Liver (tissue), 9 donors: ENCODE measurements around the gene PRR15L. TPM values are rescaled to one million over a fixed set of nuclear protein-coding genes. Genes with fewer than 3 reads are reported as not detected.

Experiments
- DNase-seq: peaks from one replicate; pipeline ENCODE4 v3.0.0-alpha.2; 2017; ENCODE audit warnings: low spot score
- H3K27ac ChIP-seq, 2 donors: one replicate each; pipeline ENCODE4 v1.7.0; 2013; ENCODE audit warnings: inconsistent platforms in 2 of 2, low read length in 2 of 2, control low read depth in 1 of 2, low read depth in 1 of 2, mild to moderate bottlenecking in 1 of 2
- H3K27me3 ChIP-seq, 4 donors: one replicate each; pipeline versions ENCODE4 v1.6.1 to v1.7.0; 2013; ENCODE audit warnings: low read length in 3 of 4, inconsistent platforms in 1 of 4, mild to moderate bottlenecking in 1 of 4, moderate library complexity in 1 of 4; ENCODE audit not compliant: control insufficient read depth in 4 of 4, insufficient read depth in 4 of 4
- H3K36me3 ChIP-seq, 4 donors: one replicate each; pipeline versions ENCODE4 v1.6.1 to v1.7.0; 2013; ENCODE audit warnings: low read length in 3 of 4, mild to moderate bottlenecking in 3 of 4, low read depth in 1 of 4, moderate library complexity in 1 of 4; ENCODE audit not compliant: control insufficient read depth in 4 of 4, insufficient read depth in 3 of 4
- H3K4me1 ChIP-seq, 4 donors: one replicate each; pipeline versions ENCODE4 v1.6.1 to v1.7.0; 2013; ENCODE audit warnings: low read length in 3 of 4, mild to moderate bottlenecking in 3 of 4, moderate library complexity in 1 of 4; ENCODE audit not compliant: control insufficient read depth in 4 of 4, insufficient read depth in 4 of 4
- H3K4me3 ChIP-seq, 3 donors: one replicate each; pipeline versions ENCODE4 v1.6.1 to v1.7.0; 2013; ENCODE audit warnings: low read length in 3 of 3, control low read depth in 1 of 3, low read depth in 1 of 3, mild to moderate bottlenecking in 1 of 3
- H3K9ac ChIP-seq, 2 donors: one replicate each; pipeline ENCODE4 v1.7.0; 2013; ENCODE audit warnings: low read length in 2 of 2, mild to moderate bottlenecking in 2 of 2, moderate library complexity in 2 of 2, control low read depth in 1 of 2, low read depth in 1 of 2
- H3K9me3 ChIP-seq, 4 donors: one replicate each; pipeline versions ENCODE4 v1.6.1 to v1.7.0; 2013; ENCODE audit warnings: low read length in 3 of 4; ENCODE audit not compliant: control insufficient read depth in 4 of 4
- ATF3 ChIP-seq: IDR thresholded peaks from 2 replicates; pipeline ENCODE4 v1.6.1; 2016; ENCODE audit warnings: antibody characterized with exemption
- CTCF ChIP-seq: fragments of 150-350 bp; IDR thresholded peaks from 2 replicates; pipeline ENCODE4 v1.5.1; 2017; ENCODE audit warnings: improper control_type of control experiment, low read depth, low read length; ENCODE audit not compliant: missing input control
- EGR1 ChIP-seq, 2 donors: IDR thresholded peaks; 2 replicates each; pipeline ENCODE4 v1.6.1; 2016 to 2018; ENCODE audit warnings: antibody characterized with exemption in 2 of 2, low read depth in 2 of 2
- FOXA1 ChIP-seq: IDR thresholded peaks from 2 replicates; pipeline ENCODE4 v1.6.1; 2016; ENCODE audit warnings: antibody characterized with exemption
- FOXA2 ChIP-seq: IDR thresholded peaks from 2 replicates; pipeline ENCODE4 v1.6.1; 2016; ENCODE audit warnings: antibody characterized with exemption
- GABPA ChIP-seq, 2 donors: IDR thresholded peaks in 1 of 2; conservative IDR thresholded peaks in 1 of 2; 2 replicates each; pipeline ENCODE4 v1.6.1; 2016; ENCODE audit warnings: antibody characterized with exemption in 2 of 2, mild to moderate bottlenecking in 1 of 2, moderate library complexity in 1 of 2
- HNF4A ChIP-seq, 2 donors: conservative IDR thresholded peaks; 2 replicates each; pipeline ENCODE4 v1.6.1; 2016; ENCODE audit warnings: antibody characterized with exemption in 2 of 2, mild to moderate bottlenecking in 2 of 2
- HNF4G ChIP-seq: IDR thresholded peaks from 2 replicates; pipeline ENCODE4 v1.6.1; 2016; ENCODE audit warnings: antibody characterized with exemption
- JUND ChIP-seq, 2 donors: IDR thresholded peaks; 2 replicates each; pipeline ENCODE4 v1.6.1; 2016; ENCODE audit warnings: antibody characterized with exemption in 2 of 2
- MAX ChIP-seq: IDR thresholded peaks from 2 replicates; pipeline ENCODE4 v1.6.1; 2016; ENCODE audit warnings: antibody characterized with exemption
- NR2F2 ChIP-seq: IDR thresholded peaks from 2 replicates; pipeline ENCODE4 v1.6.1; 2016; ENCODE audit warnings: antibody characterized with exemption
- RAD21 ChIP-seq, 2 donors: IDR thresholded peaks; 2 replicates each; pipeline ENCODE4 v1.6.1; 2016; ENCODE audit warnings: antibody characterized with exemption in 2 of 2, mild to moderate bottlenecking in 2 of 2
- REST ChIP-seq: IDR thresholded peaks from 2 replicates; pipeline ENCODE4 v1.6.1; 2016; ENCODE audit warnings: antibody characterized with exemption, mild to moderate bottlenecking
- RXRA ChIP-seq, 2 donors: IDR thresholded peaks; 2 replicates each; pipeline ENCODE4 v1.6.1; 2017 to 2018; ENCODE audit warnings: antibody characterized with exemption in 2 of 2, mild to moderate bottlenecking in 1 of 2
- SP1 ChIP-seq: IDR thresholded peaks from 2 replicates; pipeline ENCODE4 v1.6.1; 2018; ENCODE audit warnings: antibody characterized with exemption, mild to moderate bottlenecking
- TAF1 ChIP-seq: conservative IDR thresholded peaks from 2 replicates; pipeline ENCODE4 v1.6.1; 2016; ENCODE audit warnings: antibody characterized with exemption, mild to moderate bottlenecking
- YY1 ChIP-seq: IDR thresholded peaks from 2 replicates; pipeline ENCODE4 v1.6.1; 2016; ENCODE audit warnings: antibody characterized with exemption, mild to moderate bottlenecking
- WGBS: extraction: QIAGEN DNeasy Blood & Tissue Kit; methylation state at CpG from one replicate; pipeline ENCODE4 v1.1.7; 2013; 5-methylcytosine and 5-hydroxymethylcytosine counted together
- polyA plus RNA-seq, 2 donors: library from polyadenylated mRNA; stranded (reverse) in 1 of 2; unstranded in 1 of 2; fragments of 200-250 nt in 1 of 2; fragments of >200 nt in 1 of 2; fragmentation: Nextera tagmentation in 1 of 2; extraction: Ambion mirVana in 1 of 2; gene quantifications; one replicate each; pipeline versions ENCODE4 v1.2.1 to v1.2.3, GENCODE V29; 2013 to 2015
- total RNA-seq, 2 donors: library from RNA; depleted of rRNA; stranded (reverse); fragments of >200 nt; gene quantifications; one replicate each; pipeline ENCODE4 v1.2.3, GENCODE V29; 2014
- donor health status: healthy.
- donor health status: healthy.
- donor health status: healthy.
- donor health status: healthy.
- donor health status: healthy.

PRR15L gene
- total and polyA plus RNA-seq, 4 donors: 0.83 to 11.0 (median 1.9) TPM

DNA sequence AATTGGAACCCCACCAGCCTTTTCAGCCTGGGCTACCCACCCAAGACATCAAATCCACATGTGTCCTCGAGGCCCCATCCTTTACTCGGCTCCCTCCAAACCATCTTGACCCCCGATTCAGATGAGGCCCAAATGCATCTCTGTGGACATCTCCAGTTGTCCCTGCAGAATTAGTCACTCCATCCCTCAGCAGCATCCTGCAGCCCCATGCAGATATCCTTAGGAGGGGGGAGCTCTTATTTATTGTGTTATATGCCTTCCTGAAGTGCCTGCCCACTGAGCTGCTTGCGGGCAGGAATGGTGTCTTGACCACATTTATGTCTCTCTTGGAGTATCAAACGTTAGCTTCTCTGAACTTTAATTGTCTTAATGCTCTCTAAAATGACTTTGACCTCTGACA is 28.8 kb upstream of the PRR15L start:
- no peak overlapping the region for H3K9ac ChIP-seq
- DNase-seq: no peak
- H3K27ac ChIP-seq: no peak overlapping the region
- 80% methylated on average over 5 of the region's 5 CpGs for WGBS
- H3K9me3 ChIP-seq: no peaks in the 10 kb centered on the region
- H3K36me3 ChIP-seq: peaks cover 3 to 29% (median 16%) of the 10 kb centered on the region in 4 donors
- no peaks in the 10 kb centered on the region for H3K27me3 ChIP-seq
- TF ChIP-seq MAX (no peak), HNF4A (conservative IDR thresholded peaks at IDR 0.05) (no peak), GABPA (IDR thresholded peaks at IDR 0.05 in 1 of 2, conservative IDR thresholded peaks at IDR 0.05 in 1 of 2) (no peak), NR2F2 (no peak), JUND (IDR thresholded peaks at IDR 0.05) (no peak)
- peaks cover 0 to 5% (median 1%) of the 10 kb centered on the region in 4 donors for H3K4me1 ChIP-seq
- H3K4me3 ChIP-seq: no peak overlapping the region

GRCh38 chr17:47983492-47984223 is 26.0 kb upstream of the PRR15L start:
- DNase-seq: no peak
- Histone ChIP-seq H3K27me3 (no peaks in the 10 kb centered on the region), H3K27ac (no peak overlapping the region), H3K4me3 (no peak overlapping the region), H3K36me3 (peaks cover 3 to 54% (median 40%) of the 10 kb centered on the region in 4 donors), H3K4me1 (peaks cover 0 to 5% (median 1%) of the 10 kb centered on the region in 4 donors), H3K9ac (no peak overlapping the region), H3K9me3 (no peaks in the 10 kb centered on the region)
- 88% methylated on average over 11 of the region's 11 CpGs for WGBS
- TF ChIP-seq NR2F2 (no peak), ATF3 (no peak), EGR1 (IDR thresholded peaks at IDR 0.05; ENCODE audit: low read depth in 2 of 2) (no peak), FOXA2 (no peak), RAD21 (IDR thresholded peaks at IDR 0.05) (no peak), HNF4G (no peak), JUND (IDR thresholded peaks at IDR 0.05) (no peak), REST (no peak), TAF1 (no peak), YY1 (no peak), CTCF (no peak), HNF4A (conservative IDR thresholded peaks at IDR 0.05) (no peak), SP1 (no peak), MAX (no peak), FOXA1 (no peak), RXRA (IDR thresholded peaks at IDR 0.05) (no peak)
